Epidermal melanocyte (primary cell): ENCODE results near the gene JADE2.
"Not testable (repeated sequence)": the region's sequence is repeated elsewhere in the genome, so short reads cannot be mapped to it uniquely, and the experiment has no call there.

Experiments
- DNase-seq: peaks from one replicate; pipeline ENCODE4 v3.0.0; 2011; ENCODE audit warnings: low spot score; ENCODE audit not compliant: insufficient read length

The JADE2 gene

GRCh38 chr5:134550271-134551214 is 25.1 kb downstream of the JADE2 start:
- DNase-seq = no peak

- no peak for DNase-seq
Measured at GRCh38 chr5:134551901-134552300, 26.4 kb downstream of the JADE2 start.

- DNase-seq = no peak
Measured at GRCh38 chr5:134552301-134552700, 26.8 kb downstream of the JADE2 start.

GRCh38 chr5:134552716-134553115 is 27.2 kb downstream of the JADE2 start:
- DNase-seq = not testable (repeated sequence)

- DNase-seq = no peak
Measured at GRCh38 chr5:134553821-134554267, 28.4 kb downstream of the JADE2 start.

GRCh38 chr5:134554319-134555222 is 29.1 kb downstream of the JADE2 start:
- no peak for DNase-seq

GRCh38 chr5:134555223-134555889 is 29.9 kb downstream of the JADE2 start:
- DNase-seq = no peak

- peak; percentile 82 for DNase-seq
Measured at GRCh38 chr5:134555890-134556311, 30.4 kb downstream of the JADE2 start.

- DNase-seq = not testable (repeated sequence)
Measured at GRCh38 chr5:134556588-134556987, 31.1 kb downstream of the JADE2 start.

- DNase-seq = no peak
Measured at GRCh38 chr5:134556994-134557393, 31.5 kb downstream of the JADE2 start.

GRCh38 chr5:134559672-134560071 is 34.2 kb downstream of the JADE2 start:
- DNase-seq = no peak

- no peak for DNase-seq
Measured at GRCh38 chr5:134560698-134561097, 35.2 kb downstream of the JADE2 start.

GRCh38 chr5:134561871-134562296 is 36.4 kb downstream of the JADE2 start:
- DNase-seq = no peak

GRCh38 chr5:134563221-134563620 is 37.8 kb downstream of the JADE2 start:
- DNase-seq = no peak

GRCh38 chr5:134563962-134564361 is 38.5 kb downstream of the JADE2 start:
- DNase-seq = no peak

GRCh38 chr5:134564396-134564795 is 38.9 kb downstream of the JADE2 start:
- DNase-seq = no peak

GRCh38 chr5:134565791-134566740 is 40.6 kb downstream of the JADE2 start:
- DNase-seq = no peak

- no peak for DNase-seq
Measured at GRCh38 chr5:134566741-134567221, 41.3 kb downstream of the JADE2 start.

GRCh38 chr5:134567641-134568336 is 42.3 kb downstream of the JADE2 start:
- DNase-seq = no peak
